BE2C (cell line): ENCODE data around the gene MSH3.

Experiments used
- DNase-seq: peaks from one replicate; pipeline ENCODE4 v3.0.0-alpha.2; 2020
- H3K27me3 ChIP-seq: fragments of 250-450 bp; sonication (Bioruptor Pico); 2 replicates; pipeline ENCODE4 v1.5.1; 2020; ENCODE audit warnings: mild to moderate bottlenecking
- H3K36me3 ChIP-seq: fragments of 250-450 bp; sonication (Bioruptor Pico); 2 replicates; pipeline ENCODE4 v1.5.1; 2020; ENCODE audit warnings: mild to moderate bottlenecking
- H3K4me1 ChIP-seq: fragments of 250-450 bp; sonication (Bioruptor Pico); 2 replicates; pipeline ENCODE4 v1.5.1; 2020
- H3K4me3 ChIP-seq: 2 replicates; pipeline ENCODE4 v1.5.1; 2011; ENCODE audit warnings: low read depth, low read length
- H3K9me3 ChIP-seq: fragments of 250-450 bp; sonication (Bioruptor Pico); 2 replicates; pipeline ENCODE4 v1.5.1; 2020
- CTCF ChIP-seq: IDR thresholded peaks from 2 replicates; pipeline ENCODE4 v1.5.1; 2012; ENCODE audit warnings: mild to moderate bottlenecking, low read depth, low read length

MSH3 gene

GRCh38 chr5:80711938-80712337 is 57.5 kb downstream of the MSH3 start:
- Histone ChIP-seq H3K4me1 (no peaks in the 10 kb centered on the region), H3K27me3 (no peaks in the 10 kb centered on the region), H3K4me3 (no peak overlapping the region), H3K36me3 (no peaks in the 10 kb centered on the region; the same call in 1 of the 2 replicates), H3K9me3 (no peaks in the 10 kb centered on the region)
- DNase-seq, result peak; percentile 68
- TF ChIP-seq CTCF, result peak; percentile 85

- H3K27me3 ChIP-seq, result no peaks in the 10 kb centered on the region
- no peak for DNase-seq
- H3K4me3 ChIP-seq, result no peak overlapping the region
- TF ChIP-seq CTCF, result no peak
- H3K4me1 ChIP-seq, result no peaks in the 10 kb centered on the region
- no peaks in the 10 kb centered on the region for H3K9me3 ChIP-seq
- no peaks in the 10 kb centered on the region; the same call in 1 of the 2 replicates for H3K36me3 ChIP-seq
Observed at GRCh38 chr5:80712919-80713318, 58.5 kb downstream of the MSH3 start.

- Histone ChIP-seq H3K9me3 (no peaks in the 10 kb centered on the region), H3K4me1 (no peaks in the 10 kb centered on the region), H3K4me3 (no peak overlapping the region), H3K27me3 (no peaks in the 10 kb centered on the region), H3K36me3 (no peaks in the 10 kb centered on the region; the same call in 1 of the 2 replicates)
- no peak for DNase-seq
- no peak for TF ChIP-seq CTCF
Observed at GRCh38 chr5:80713631-80714030, 59.2 kb downstream of the MSH3 start.

DNA sequence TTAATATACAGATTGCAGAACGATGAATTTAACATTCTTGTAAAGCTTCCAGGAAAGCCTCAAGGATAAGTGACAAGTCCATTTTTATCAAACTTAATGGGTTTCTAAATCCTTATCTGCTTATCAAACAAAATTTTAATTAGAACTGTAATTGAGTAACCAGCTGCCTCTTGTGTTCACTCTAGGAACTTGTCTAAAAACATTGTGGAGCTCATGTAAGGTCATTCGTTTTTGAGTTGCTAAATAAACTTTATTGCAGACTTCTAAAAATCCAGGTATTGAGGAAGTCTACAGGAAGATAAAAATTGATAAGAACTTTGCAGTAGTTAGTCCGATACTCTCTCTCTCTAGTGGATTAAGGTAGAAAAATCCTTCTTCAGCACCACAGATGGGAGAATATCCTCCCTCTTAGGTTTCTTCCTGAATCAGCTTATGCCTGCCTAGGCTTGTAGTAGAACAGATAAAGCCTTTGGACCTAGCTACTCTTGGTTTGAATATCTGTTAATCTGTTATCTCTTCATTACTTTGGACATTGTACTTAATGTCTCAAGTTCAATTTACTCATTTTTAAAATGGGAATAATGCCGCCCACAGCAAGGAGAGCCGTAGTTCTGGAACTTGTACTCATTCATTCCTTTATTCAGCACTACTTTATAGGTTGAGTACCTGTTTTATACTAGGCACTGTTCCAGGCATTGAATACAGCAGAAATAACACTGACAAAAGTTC is 60.3 kb downstream of the MSH3 start:
- no peak for DNase-seq
- no peak for TF ChIP-seq CTCF
- Histone ChIP-seq H3K9me3 (no peaks in the 10 kb centered on the region), H3K36me3 (0 out of 2 replicates have a peak, but pooled peaks cover 3% of the 10 kb centered on the region), H3K4me1 (no peaks in the 10 kb centered on the region), H3K27me3 (no peaks in the 10 kb centered on the region), H3K4me3 (no peak overlapping the region)

- 0 out of 2 replicates have a peak, but pooled peaks cover 4% of the 10 kb centered on the region for H3K36me3 ChIP-seq
- no peak overlapping the region for H3K4me3 ChIP-seq
- no peaks in the 10 kb centered on the region for H3K4me1 ChIP-seq
- H3K27me3 ChIP-seq, result no peaks in the 10 kb centered on the region
- no peak for TF ChIP-seq CTCF
- no peak for DNase-seq
- H3K9me3 ChIP-seq, result no peaks in the 10 kb centered on the region
Observed at GRCh38 chr5:80715887-80716286, 61.4 kb downstream of the MSH3 start.

GRCh38 chr5:80720181-80720580 is 65.7 kb downstream of the MSH3 start:
- no peak for TF ChIP-seq CTCF
- no peaks in the 10 kb centered on the region for H3K4me1 ChIP-seq
- no peak for DNase-seq
- H3K9me3 ChIP-seq, result no peaks in the 10 kb centered on the region
- no peaks in the 10 kb centered on the region for H3K27me3 ChIP-seq
- H3K36me3 ChIP-seq, result 0 out of 2 replicates have a peak, but pooled peaks cover 4% of the 10 kb centered on the region
- H3K4me3 ChIP-seq, result no peak overlapping the region
